ENCODE measurements around the gene NUDCD2.
A peak's percentile ranks its signal among the peaks of the same experiment; 100 is the strongest.
"Not testable (repeated sequence)": the region's sequence is repeated elsewhere in the genome, so short reads cannot be mapped to it uniquely, and the experiment has no call there.

NUDCD2 gene

GRCh38 chr5:163463063-163463435, 3.1 kb upstream of the NUDCD2 start:
- DNase-seq, result no peak

GRCh38 chr5:163460562-163461171, 765 bp upstream of the NUDCD2 start, which contains the start of gene HMMR:
TSS of gene HMMR (plus strand) at chr5:163460632. CDS start at chr5:163460693, 61 bp downstream.
- peak; percentile 77 for DNase-seq

GRCh38 chr5:163459462-163459818, 462 bp downstream of the NUDCD2 start:
- DNase-seq, result peak; percentile 73

- DNase-seq, result no peak
Measured at GRCh38 chr5:163458778-163459385, 1.0 kb downstream of the NUDCD2 start.

GRCh38 chr5:163456840-163457239, 3.1 kb downstream of the NUDCD2 start:
- DNase-seq, result no peak

GRCh38 chr5:163456029-163456589, 3.8 kb downstream of the NUDCD2 start:
- DNase-seq, result no peak

GRCh38 chr5:163455406-163455805, 4.5 kb downstream of the NUDCD2 start:
- not testable (repeated sequence) for DNase-seq

- DNase-seq, result no peak
Measured at GRCh38 chr5:163453705-163454104, 6.2 kb downstream of the NUDCD2 start.

- no peak for DNase-seq
Measured at GRCh38 chr5:163451489-163451888, 8.4 kb downstream of the NUDCD2 start.

- no peak for DNase-seq
Measured at GRCh38 chr5:163448491-163448890, 11.4 kb downstream of the NUDCD2 start.

- DNase-seq, result no peak
Measured at GRCh38 chr5:163447875-163448274, 12.0 kb downstream of the NUDCD2 start.

GRCh38 chr5:163447191-163447590, 12.7 kb downstream of the NUDCD2 start:
- no peak for DNase-seq

- DNase-seq, result no peak
Measured at GRCh38 chr5:163445345-163445744, 14.6 kb downstream of the NUDCD2 start.

GRCh38 chr5:163444526-163444925, 15.4 kb downstream of the NUDCD2 start:
- DNase-seq, result no peak

- no peak for DNase-seq
Measured at GRCh38 chr5:163440954-163441353, 18.9 kb downstream of the NUDCD2 start.

- no peak for DNase-seq
Measured at GRCh38 chr5:163439092-163439425, 20.8 kb downstream of the NUDCD2 start.

- peak; percentile 95 for DNase-seq
Measured at GRCh38 chr5:163437309-163438182, 22.4 kb downstream of the NUDCD2 start, which contains the start of gene CCNG1. TSS of gene CCNG1 (plus strand) at chr5:163437595. CDS start at chr5:163439257, 1,662 bp downstream.

- DNase-seq, result no peak
Measured at GRCh38 chr5:163437011-163437308, 22.9 kb downstream of the NUDCD2 start.

- no peak for DNase-seq
Measured at GRCh38 chr5:163436515-163436914, 23.4 kb downstream of the NUDCD2 start.

GRCh38 chr5:163434401-163434866, 25.5 kb downstream of the NUDCD2 start:
- no peak for DNase-seq

GRCh38 chr5:163433271-163433670, 26.6 kb downstream of the NUDCD2 start:
- DNase-seq, result no peak

GRCh38 chr5:163432544-163432943, 27.4 kb downstream of the NUDCD2 start:
- no peak for DNase-seq

GRCh38 chr5:163426128-163426527, 33.8 kb downstream of the NUDCD2 start:
- DNase-seq, result not testable (repeated sequence)

GRCh38 chr5:163424836-163425235, 35.1 kb downstream of the NUDCD2 start:
- DNase-seq, result no peak

All from NCI-H748 treated with DMSO at 0.1 percent for 48 hours (cell line).